Activated T-cell treated with anti-CD3 and anti-CD28 coated beads for 48 hours (primary cell): ENCODE results near the gene TMEM115.
A peak's percentile ranks its signal among the peaks of the same experiment; 100 is the strongest.

Experiments used
- DNase-seq: peaks from one replicate; pipeline ENCODE4 v3.0.0-alpha.2; 2020; ENCODE audit warnings: low read depth

Gene TMEM115

GRCh38 chr3:50352781-50353180 lies 6.5 kb downstream of the TMEM115 start:
- no peak for DNase-seq

GRCh38 chr3:50351323-50351697 lies 8.0 kb downstream of the TMEM115 start:
- no peak for DNase-seq

- DNase-seq, result peak; percentile 99
These were observed 8.6 kb downstream of the TMEM115 start, which contains the start of the genes CYB561D2 and NPRL2 for GRCh38 chr3:50350527-50351322. TSS of gene CYB561D2 (plus strand) at chr3:50350862. CDS start at chr3:50351434, 572 bp downstream. TSS of gene NPRL2 (minus strand) at chr3:50350775. CDS start at chr3:50350652, 123 bp downstream.

GRCh38 chr3:50350213-50350526 lies 9.2 kb downstream of the TMEM115 start:
- no peak for DNase-seq

GRCh38 chr3:50347187-50347813 lies 12.0 kb downstream of the TMEM115 start:
- DNase-seq, result peak; percentile 68

GRCh38 chr3:50345586-50346234 lies 13.6 kb downstream of the TMEM115 start, which contains the start of gene ZMYND10:
TSS of gene ZMYND10 (minus strand) at chr3:50345732. CDS start at chr3:50345579, 153 bp downstream.
- DNase-seq, result peak; percentile 78

GRCh38 chr3:50345008-50345407 lies 14.3 kb downstream of the TMEM115 start:
- DNase-seq, result no peak

GRCh38 chr3:50342813-50343633 lies 16.3 kb downstream of the TMEM115 start:
- DNase-seq, result no peak

GRCh38 chr3:50341996-50342650 lies 17.2 kb downstream of the TMEM115 start:
- no peak for DNase-seq

GRCh38 chr3:50341537-50341936 lies 17.8 kb downstream of the TMEM115 start:
- no peak for DNase-seq

- DNase-seq, result peak; percentile 77
These were observed 18.6 kb downstream of the TMEM115 start, which contains the start of gene RASSF1 for GRCh38 chr3:50340448-50341329. TSS of gene RASSF1 (minus strand) at chr3:50340836. CDS start at chr3:50340805, 31 bp downstream.

GRCh38 chr3:50340147-50340447 lies 19.2 kb downstream of the TMEM115 start:
- DNase-seq, result no peak

GRCh38 chr3:50339485-50340146 lies 19.7 kb downstream of the TMEM115 start:
- DNase-seq, result no peak

GRCh38 chr3:50338965-50339364 lies 20.4 kb downstream of the TMEM115 start:
- no peak for DNase-seq

GRCh38 chr3:50337175-50337861 lies 22.0 kb downstream of the TMEM115 start:
- peak; percentile 96 for DNase-seq

- no peak for DNase-seq
These were observed 22.7 kb downstream of the TMEM115 start for GRCh38 chr3:50336452-50337174.

- no peak for DNase-seq
These were observed 24.8 kb downstream of the TMEM115 start for GRCh38 chr3:50334339-50335075.

- DNase-seq, result no peak
These were observed 25.5 kb downstream of the TMEM115 start for GRCh38 chr3:50333744-50334328.
